ENCODE data around the gene LRRC75A.
"Not testable (repeated sequence)": the region's sequence is repeated elsewhere in the genome, so short reads cannot be mapped to it uniquely, and the experiment has no call there.

The LRRC75A gene

DNA sequence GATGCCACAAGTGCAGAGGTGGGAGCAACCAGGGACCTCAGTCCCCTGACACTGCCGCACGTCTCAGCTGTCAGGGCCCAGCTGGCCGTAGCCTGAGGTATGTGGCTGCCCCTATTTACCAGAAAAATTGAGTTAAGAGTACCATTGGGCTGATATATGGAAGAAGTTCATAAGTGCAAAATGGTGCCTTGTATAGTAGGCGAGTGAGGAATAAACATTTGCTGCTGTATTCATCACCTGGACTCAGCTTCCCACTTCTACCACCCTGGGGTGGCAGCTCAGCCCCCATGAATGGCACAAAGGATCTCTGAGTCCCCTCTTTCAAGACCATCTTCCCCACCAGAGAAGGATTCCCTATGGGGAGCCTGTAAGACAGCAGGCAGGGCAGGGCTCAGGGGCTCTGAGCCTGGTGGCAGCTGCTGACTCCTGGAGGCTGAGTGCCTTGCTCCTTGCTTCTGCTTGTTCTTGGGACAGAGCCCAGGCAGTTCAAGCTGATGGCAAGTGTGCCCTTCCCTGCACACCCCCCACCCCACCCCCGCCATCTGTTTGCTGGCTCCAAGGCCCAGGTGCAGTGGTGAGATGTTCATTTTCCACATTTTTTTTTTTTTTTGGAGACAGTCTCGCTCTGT lies 47.6 kb downstream of the LRRC75A start:
- peaks cover 50 to 61% of the 10 kb centered on the region in 2 donors for H3K36me3 ChIP-seq (ENCODE audit: control insufficient read depth in 1 of 2, insufficient read depth in 2 of 2, low read length in 2 of 2)
- H3K27me3 ChIP-seq (ENCODE audit: low read depth, low read length): no peaks in the 10 kb centered on the region
- H3K4me1 ChIP-seq (ENCODE audit: control insufficient read depth in 1 of 2, insufficient read depth in 2 of 2, low read length in 2 of 2): peaks cover 10 to 36% of the 10 kb centered on the region in 2 donors
- no peak overlapping the region for H3K27ac ChIP-seq (ENCODE audit: low read length)
- no peaks in the 10 kb centered on the region for H3K9me3 ChIP-seq (ENCODE audit: control insufficient read depth in 1 of 2, low read length in 2 of 2)
- H3K4me3 ChIP-seq (ENCODE audit: low read depth in 1 of 2, low read length in 2 of 2): no peak overlapping the region

DNA sequence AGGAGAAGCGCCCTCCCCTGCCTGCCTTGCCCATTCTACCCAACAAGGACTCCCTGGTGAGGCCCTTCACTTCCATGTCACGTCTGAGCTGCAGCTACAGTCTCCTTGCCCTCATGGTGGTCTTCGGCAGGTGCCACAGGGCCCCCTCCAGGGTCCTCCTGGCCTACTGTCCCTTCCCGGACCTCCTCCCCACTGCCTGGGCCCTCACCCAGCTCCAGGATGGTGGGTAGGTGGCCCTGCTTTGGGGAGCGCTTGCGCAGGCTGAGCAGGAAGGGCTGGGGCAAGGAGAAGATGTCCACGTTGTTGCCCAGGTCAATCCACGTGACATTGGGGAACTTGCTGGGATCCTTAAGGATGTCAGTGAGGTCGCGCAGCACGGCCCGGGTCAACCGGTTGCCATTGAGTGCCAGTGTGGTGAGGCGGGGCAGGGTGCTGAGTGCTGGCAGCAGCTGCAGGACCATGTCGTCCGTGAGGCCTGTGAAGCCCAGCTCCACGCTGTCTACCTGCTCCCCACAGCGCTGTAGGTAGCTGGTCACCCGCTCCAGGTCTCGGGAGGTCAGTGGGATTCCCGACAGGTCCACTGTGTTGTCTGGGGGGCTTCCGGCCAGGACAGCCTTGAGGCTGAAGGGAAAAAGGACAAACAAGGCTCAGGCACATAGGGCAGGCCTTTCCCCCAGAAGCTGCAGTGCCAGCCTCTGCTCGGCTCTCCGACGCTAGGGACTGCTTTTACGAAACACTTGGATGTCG lies 48.3 kb downstream of the LRRC75A start:
- H3K9me3 ChIP-seq (ENCODE audit: control insufficient read depth in 1 of 2, low read length in 2 of 2): no peaks in the 10 kb centered on the region
- H3K4me3 ChIP-seq (ENCODE audit: low read depth in 1 of 2, low read length in 2 of 2): no peak overlapping the region
- peaks cover 45 to 57% of the 10 kb centered on the region in 2 donors for H3K36me3 ChIP-seq (ENCODE audit: control insufficient read depth in 1 of 2, insufficient read depth in 2 of 2, low read length in 2 of 2)
- no peaks in the 10 kb centered on the region for H3K27me3 ChIP-seq (ENCODE audit: low read depth, low read length)
- H3K4me1 ChIP-seq (ENCODE audit: control insufficient read depth in 1 of 2, insufficient read depth in 2 of 2, low read length in 2 of 2): peaks cover 10 to 36% of the 10 kb centered on the region in 2 donors
- no peak overlapping the region for H3K27ac ChIP-seq (ENCODE audit: low read length)

DNA sequence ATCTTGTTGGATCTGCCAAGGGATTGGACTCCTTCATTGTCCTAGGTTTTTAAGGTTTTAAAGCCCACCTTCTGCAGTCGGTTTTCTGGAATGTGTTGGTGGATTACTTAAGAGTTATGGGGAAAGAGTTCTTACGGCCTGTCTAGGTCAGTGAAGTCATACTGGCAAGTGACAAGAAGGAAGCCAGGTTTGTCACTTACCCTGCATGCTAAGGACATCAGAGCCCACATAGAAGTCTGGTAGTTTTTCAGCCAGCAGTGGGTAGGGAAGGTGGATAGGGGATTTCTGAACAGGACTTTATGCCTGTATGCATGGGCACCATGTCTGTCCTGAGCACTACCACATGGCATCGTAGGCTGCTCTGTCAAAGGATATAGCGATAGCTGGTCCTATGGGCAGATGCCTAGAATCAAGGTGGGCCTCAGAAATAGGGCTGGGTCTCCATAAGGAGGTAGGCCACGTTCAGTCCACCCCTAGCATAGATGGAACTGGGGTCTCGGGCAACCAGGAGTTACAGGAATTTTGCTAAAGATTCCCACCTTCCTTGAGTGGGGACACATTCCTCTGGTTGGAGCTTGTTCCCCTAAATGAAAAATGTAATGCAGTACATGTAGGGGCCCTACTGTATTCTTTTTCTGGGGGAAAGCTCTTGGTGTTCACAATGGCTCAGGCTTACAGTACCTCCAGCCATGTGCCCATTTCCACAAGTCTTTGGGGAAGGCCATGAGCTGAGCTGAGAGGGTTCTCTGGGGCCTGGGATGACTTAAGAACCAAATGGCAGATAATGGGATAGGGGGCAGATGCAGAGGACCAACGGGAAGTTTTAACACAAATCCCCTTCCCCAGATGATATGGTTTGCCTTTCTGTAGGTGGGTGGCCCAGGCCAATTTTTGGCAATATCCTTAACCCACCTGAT lies 49.1 kb downstream of the LRRC75A start:
- Histone ChIP-seq H3K9me3 (ENCODE audit: control insufficient read depth in 1 of 2, low read length in 2 of 2) (no peaks in the 10 kb centered on the region), H3K4me3 (ENCODE audit: low read depth in 1 of 2, low read length in 2 of 2) (no peak overlapping the region), H3K36me3 (ENCODE audit: control insufficient read depth in 1 of 2, insufficient read depth in 2 of 2, low read length in 2 of 2) (peaks cover 40 to 49% of the 10 kb centered on the region in 2 donors), H3K4me1 (ENCODE audit: control insufficient read depth in 1 of 2, insufficient read depth in 2 of 2, low read length in 2 of 2) (peaks cover 13 to 39% of the 10 kb centered on the region in 2 donors), H3K27ac (ENCODE audit: low read length) (no peak overlapping the region), H3K27me3 (ENCODE audit: low read depth, low read length) (no peaks in the 10 kb centered on the region)

GRCh38 chr17:16442141-16442540 lies 49.9 kb downstream of the LRRC75A start:
- Histone ChIP-seq H3K27ac (ENCODE audit: low read length) (no peak overlapping the region), H3K9me3 (ENCODE audit: control insufficient read depth in 1 of 2, low read length in 2 of 2) (no peaks in the 10 kb centered on the region), H3K36me3 (ENCODE audit: control insufficient read depth in 1 of 2, insufficient read depth in 2 of 2, low read length in 2 of 2) (peaks cover 38 to 43% of the 10 kb centered on the region in 2 donors), H3K4me1 (ENCODE audit: control insufficient read depth in 1 of 2, insufficient read depth in 2 of 2, low read length in 2 of 2) (peaks cover 13 to 39% of the 10 kb centered on the region in 2 donors), H3K27me3 (ENCODE audit: low read depth, low read length) (no peaks in the 10 kb centered on the region), H3K4me3 (ENCODE audit: low read depth in 1 of 2, low read length in 2 of 2) (no peak overlapping the region)

GRCh38 chr17:16440901-16441629 lies 50.9 kb downstream of the LRRC75A start:
- Histone ChIP-seq H3K27me3 (ENCODE audit: low read depth, low read length) (no peaks in the 10 kb centered on the region), H3K9me3 (ENCODE audit: control insufficient read depth in 1 of 2, low read length in 2 of 2) (no peaks in the 10 kb centered on the region), H3K27ac (ENCODE audit: low read length) (peak overlapping the region; percentile 12), H3K4me1 (ENCODE audit: control insufficient read depth in 1 of 2, insufficient read depth in 2 of 2, low read length in 2 of 2) (peaks cover 11 to 39% of the 10 kb centered on the region in 2 donors), H3K36me3 (ENCODE audit: control insufficient read depth in 1 of 2, insufficient read depth in 2 of 2, low read length in 2 of 2) (peaks cover 32% of the 10 kb centered on the region in 2 donors), H3K4me3 (ENCODE audit: low read depth in 1 of 2, low read length in 2 of 2) (peak overlapping the region in 1 of 2 donors; percentile 0)

- Histone ChIP-seq H3K4me1 (ENCODE audit: control insufficient read depth in 1 of 2, insufficient read depth in 2 of 2, low read length in 2 of 2) (peaks cover 9 to 37% of the 10 kb centered on the region in 2 donors), H3K27ac (ENCODE audit: low read length) (peak overlapping the region; percentile 86), H3K36me3 (ENCODE audit: control insufficient read depth in 1 of 2, insufficient read depth in 2 of 2, low read length in 2 of 2) (peaks cover 32% of the 10 kb centered on the region in 2 donors), H3K4me3 (ENCODE audit: low read depth in 1 of 2, low read length in 2 of 2) (peak overlapping the region; percentile 86 to 93)
- H3K27me3 ChIP-seq (ENCODE audit: low read depth, low read length); H3K9me3 ChIP-seq (ENCODE audit: control insufficient read depth in 1 of 2, low read length in 2 of 2): not testable (repeated sequence)
Observed at GRCh38 chr17:16440354-16440753, 51.6 kb downstream of the LRRC75A start.

- Histone ChIP-seq H3K9me3 (ENCODE audit: control insufficient read depth in 1 of 2, low read length in 2 of 2) (no peaks in the 10 kb centered on the region), H3K36me3 (ENCODE audit: control insufficient read depth in 1 of 2, insufficient read depth in 2 of 2, low read length in 2 of 2) (peaks cover 32% of the 10 kb centered on the region in 2 donors), H3K27ac (ENCODE audit: low read length) (peak overlapping the region; percentile 86), H3K4me1 (ENCODE audit: control insufficient read depth in 1 of 2, insufficient read depth in 2 of 2, low read length in 2 of 2) (peaks cover 8 to 33% of the 10 kb centered on the region in 2 donors), H3K4me3 (ENCODE audit: low read depth in 1 of 2, low read length in 2 of 2) (peak overlapping the region; percentile 86 to 93), H3K27me3 (ENCODE audit: low read depth, low read length) (no peaks in the 10 kb centered on the region)
Observed at GRCh38 chr17:16439811-16440351, 52.1 kb downstream of the LRRC75A start.

DNA sequence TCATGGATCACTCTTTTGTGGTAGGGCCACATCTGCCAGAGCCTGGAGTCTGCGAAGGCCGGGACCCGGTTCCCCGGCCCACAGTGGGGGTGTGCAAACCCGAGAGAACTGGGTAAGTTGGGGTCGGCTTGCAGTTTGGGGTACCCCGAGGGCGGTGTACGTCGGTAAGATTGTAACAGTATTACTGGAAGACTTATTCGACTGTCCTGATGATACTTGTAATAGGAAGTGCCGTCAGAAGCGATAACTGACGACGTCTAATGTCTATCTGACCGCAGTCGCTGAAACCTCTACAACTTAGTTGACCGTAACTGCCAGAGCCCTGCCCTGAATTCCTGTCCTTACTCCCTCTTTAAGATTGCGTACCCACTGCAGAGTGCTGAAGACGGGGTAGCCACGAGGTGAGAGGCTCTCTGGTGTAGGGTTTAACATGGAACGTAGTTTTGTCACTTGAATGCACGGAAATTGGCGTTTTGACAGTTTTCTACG lies 52.6 kb downstream of the LRRC75A start:
- H3K36me3 ChIP-seq (ENCODE audit: control insufficient read depth in 1 of 2, insufficient read depth in 2 of 2, low read length in 2 of 2): peaks cover 28 to 32% of the 10 kb centered on the region in 2 donors
- no peaks in the 10 kb centered on the region for H3K9me3 ChIP-seq (ENCODE audit: control insufficient read depth in 1 of 2, low read length in 2 of 2)
- H3K27ac ChIP-seq (ENCODE audit: low read length): peak overlapping the region; percentile 86
- H3K27me3 ChIP-seq (ENCODE audit: low read depth, low read length): no peaks in the 10 kb centered on the region
- peak overlapping the region; percentile 86 to 93 for H3K4me3 ChIP-seq (ENCODE audit: low read depth in 1 of 2, low read length in 2 of 2)
- peaks cover 8 to 29% of the 10 kb centered on the region in 2 donors for H3K4me1 ChIP-seq (ENCODE audit: control insufficient read depth in 1 of 2, insufficient read depth in 2 of 2, low read length in 2 of 2)

GRCh38 chr17:16438557-16439302 lies 53.3 kb downstream of the LRRC75A start:
- Histone ChIP-seq H3K27ac (ENCODE audit: low read length) (peak overlapping the region; percentile 94), H3K4me1 (ENCODE audit: control insufficient read depth in 1 of 2, insufficient read depth in 2 of 2, low read length in 2 of 2) (peaks cover 8 to 29% of the 10 kb centered on the region in 2 donors), H3K27me3 (ENCODE audit: low read depth, low read length) (no peaks in the 10 kb centered on the region), H3K36me3 (ENCODE audit: control insufficient read depth in 1 of 2, insufficient read depth in 2 of 2, low read length in 2 of 2) (peaks cover 23 to 26% of the 10 kb centered on the region in 2 donors), H3K4me3 (ENCODE audit: low read depth in 1 of 2, low read length in 2 of 2) (peak overlapping the region; percentile 86 to 93), H3K9me3 (ENCODE audit: control insufficient read depth in 1 of 2, low read length in 2 of 2) (no peaks in the 10 kb centered on the region)

- Histone ChIP-seq H3K9me3 (ENCODE audit: control insufficient read depth in 1 of 2, low read length in 2 of 2) (no peaks in the 10 kb centered on the region), H3K4me3 (ENCODE audit: low read depth in 1 of 2, low read length in 2 of 2) (peak overlapping the region; percentile 86 to 93), H3K27ac (ENCODE audit: low read length) (peak overlapping the region; percentile 94), H3K27me3 (ENCODE audit: low read depth, low read length) (no peaks in the 10 kb centered on the region), H3K4me1 (ENCODE audit: control insufficient read depth in 1 of 2, insufficient read depth in 2 of 2, low read length in 2 of 2) (peaks cover 8 to 29% of the 10 kb centered on the region in 2 donors), H3K36me3 (ENCODE audit: control insufficient read depth in 1 of 2, insufficient read depth in 2 of 2, low read length in 2 of 2) (peaks cover 17 to 22% of the 10 kb centered on the region in 2 donors)
Observed at GRCh38 chr17:16438173-16438556, 53.8 kb downstream of the LRRC75A start.
